Fibroblast of the aortic adventitia (primary cell): ENCODE data around the gene ATG13. TPM values are rescaled to one million over a fixed set of nuclear protein-coding genes. Genes with fewer than 3 reads are reported as not detected.

Experiments
- DNase-seq: peaks from one replicate; pipeline ENCODE4 v3.0.0-alpha.2; 2010; ENCODE audit warnings: low read depth
- H3K4me3 ChIP-seq: 2 replicates; pipeline ENCODE4 v1.5.1; 2011; ENCODE audit warnings: low read depth, mild to moderate bottlenecking, control low read depth, low read length, moderate library complexity
- CTCF ChIP-seq: IDR thresholded peaks from 2 replicates; pipeline ENCODE4 v1.5.1; 2011; ENCODE audit warnings: mild to moderate bottlenecking, low read length, control low read depth, inconsistent platforms; ENCODE audit not compliant: insufficient read depth
- total RNA-seq: library from RNA; depleted of rRNA; stranded (reverse); fragments of >200 nt; gene quantifications from 2 replicates; pipeline ENCODE4 v1.2.3, GENCODE V29; 2012; ENCODE audit warnings: low replicate concordance

Gene ATG13
- total RNA-seq, 1 donor, result 58.8 TPM

- no peak for TF ChIP-seq CTCF
- no peak overlapping the region for H3K4me3 ChIP-seq
- no peak for DNase-seq
Observed at GRCh38 chr11:46673713-46674462, 56.5 kb downstream of the ATG13 start.

- TF ChIP-seq CTCF, result no peak
- H3K4me3 ChIP-seq, result no peak overlapping the region
- DNase-seq, result peak; percentile 47
Observed at GRCh38 chr11:46674463-46675287, 57.3 kb downstream of the ATG13 start.

- DNase-seq, result peak; percentile 88
- TF ChIP-seq CTCF, result peak; percentile 43
Observed at GRCh38 chr11:46675288-46675851, 58.0 kb downstream of the ATG13 start.

GRCh38 chr11:46675949-46676348 is 58.6 kb downstream of the ATG13 start:
- no peak overlapping the region for H3K4me3 ChIP-seq
- no peak for DNase-seq
- TF ChIP-seq CTCF, result no peak

More at GRCh38 chr11:46675288-46675851, 58.0 kb downstream of the ATG13 start:
- H3K4me3 ChIP-seq, result no peak overlapping the region

GRCh38 chr11:46676436-46677158 is 59.2 kb downstream of the ATG13 start:
- TF ChIP-seq CTCF, result no peak
- no peak for DNase-seq
- no peak overlapping the region for H3K4me3 ChIP-seq

- no peak for TF ChIP-seq CTCF
- DNase-seq, result no peak
Observed at GRCh38 chr11:46677169-46677568, 59.8 kb downstream of the ATG13 start.

More at GRCh38 chr11:46677169-46677568, 59.8 kb downstream of the ATG13 start:
- no peak overlapping the region for H3K4me3 ChIP-seq
